Esophagus muscularis mucosa (tissue), 4 donors: ENCODE measurements around the gene TRABD2B.

Experiments used
- EP300 ChIP-seq: sonication (generic); formaldehyde crosslinking; IDR thresholded peaks from one replicate; pipeline ENCODE4 v1.6.1; 2017; ENCODE audit warnings: antibody characterized with exemption
- POLR2A ChIP-seq: fragments of 450-650 bp; IDR thresholded peaks from one replicate; pipeline ENCODE4 v1.6.1; 2017; ENCODE audit warnings: antibody characterized with exemption, moderate library complexity, mild to moderate bottlenecking, low read depth
- POLR2AphosphoS5 ChIP-seq, 2 donors: sonication (generic); formaldehyde crosslinking; IDR thresholded peaks; one replicate each; pipeline ENCODE4 v1.6.1; 2017; ENCODE audit warnings: antibody characterized with exemption in 2 of 2
- TF ChIP-seq, protein P1 (sequence below), 3 experiments: fragments of 200-600 bp in 2 of 3; fragments of 450-650 bp in 1 of 3; sonication (generic) in 2 of 3; IDR thresholded peaks; one replicate each; pipeline ENCODE4 v1.5.1; 2017 to 2019; ENCODE audit warnings: antibody characterized with exemption in 3 of 3, mild to moderate bottlenecking in 2 of 3, moderate library complexity in 1 of 3

DNA sequence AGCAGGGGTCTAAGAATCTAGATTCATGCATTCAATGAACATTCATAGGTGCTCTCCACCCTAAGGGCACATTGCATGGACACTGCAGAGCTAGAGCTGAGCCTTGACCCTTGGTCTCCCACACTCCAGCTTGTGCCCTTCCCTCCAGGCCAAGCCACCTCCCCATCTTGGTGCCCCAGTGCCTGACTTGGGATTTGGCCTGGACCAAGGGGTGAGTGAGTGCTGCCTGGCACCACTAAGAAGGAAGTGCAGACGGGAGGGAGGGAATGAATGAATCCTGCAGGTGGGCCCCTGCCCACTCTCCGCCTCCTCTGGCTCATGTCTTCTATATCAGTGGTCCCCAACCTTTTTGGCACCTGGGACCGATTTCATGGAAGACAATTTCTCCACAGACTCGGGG lies 146.7 kb downstream of the TRABD2B start:
- TF ChIP-seq POLR2AphosphoS5 (IDR thresholded peaks at IDR 0.05) (no peak), POLR2A (no peak), EP300 (no peak)
- TF ChIP-seq, protein P1, sequence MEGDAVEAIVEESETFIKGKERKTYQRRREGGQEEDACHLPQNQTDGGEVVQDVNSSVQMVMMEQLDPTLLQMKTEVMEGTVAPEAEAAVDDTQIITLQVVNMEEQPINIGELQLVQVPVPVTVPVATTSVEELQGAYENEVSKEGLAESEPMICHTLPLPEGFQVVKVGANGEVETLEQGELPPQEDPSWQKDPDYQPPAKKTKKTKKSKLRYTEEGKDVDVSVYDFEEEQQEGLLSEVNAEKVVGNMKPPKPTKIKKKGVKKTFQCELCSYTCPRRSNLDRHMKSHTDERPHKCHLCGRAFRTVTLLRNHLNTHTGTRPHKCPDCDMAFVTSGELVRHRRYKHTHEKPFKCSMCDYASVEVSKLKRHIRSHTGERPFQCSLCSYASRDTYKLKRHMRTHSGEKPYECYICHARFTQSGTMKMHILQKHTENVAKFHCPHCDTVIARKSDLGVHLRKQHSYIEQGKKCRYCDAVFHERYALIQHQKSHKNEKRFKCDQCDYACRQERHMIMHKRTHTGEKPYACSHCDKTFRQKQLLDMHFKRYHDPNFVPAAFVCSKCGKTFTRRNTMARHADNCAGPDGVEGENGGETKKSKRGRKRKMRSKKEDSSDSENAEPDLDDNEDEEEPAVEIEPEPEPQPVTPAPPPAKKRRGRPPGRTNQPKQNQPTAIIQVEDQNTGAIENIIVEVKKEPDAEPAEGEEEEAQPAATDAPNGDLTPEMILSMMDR (IDR thresholded peaks at IDR 0.05), result no peak
